GM12872 (cell line): Measurements from ENCODE around the gene CBY1.

ENCODE experiments used
- TF ChIP-seq, protein P1 (sequence below): IDR thresholded peaks from 3 replicates; pipeline ENCODE4 v1.5.1; 2011; ENCODE audit warnings: low read depth, mild to moderate bottlenecking, low read length, moderate library complexity; ENCODE audit not compliant: insufficient read depth

CBY1 gene

DNA sequence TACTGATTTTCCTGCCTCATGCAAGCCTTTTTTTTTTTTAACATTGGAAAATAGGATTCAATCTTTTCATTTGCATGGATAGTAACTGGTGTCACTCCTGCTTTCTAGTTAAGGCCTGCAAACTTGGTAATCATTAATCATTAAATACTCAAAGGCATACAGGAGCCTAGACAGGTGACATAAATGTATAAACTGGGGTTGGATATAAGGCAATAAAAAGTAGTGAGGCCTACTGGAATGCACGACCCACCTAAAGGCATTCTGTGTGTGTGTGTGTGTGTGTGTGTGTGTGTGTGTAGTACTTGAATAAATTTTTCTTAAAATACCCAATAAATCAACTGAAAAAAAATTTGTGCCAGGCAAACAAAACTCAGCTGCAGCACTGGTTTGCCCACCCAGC is 33.2 kb downstream of the CBY1 start:
- TF ChIP-seq, protein P1, sequence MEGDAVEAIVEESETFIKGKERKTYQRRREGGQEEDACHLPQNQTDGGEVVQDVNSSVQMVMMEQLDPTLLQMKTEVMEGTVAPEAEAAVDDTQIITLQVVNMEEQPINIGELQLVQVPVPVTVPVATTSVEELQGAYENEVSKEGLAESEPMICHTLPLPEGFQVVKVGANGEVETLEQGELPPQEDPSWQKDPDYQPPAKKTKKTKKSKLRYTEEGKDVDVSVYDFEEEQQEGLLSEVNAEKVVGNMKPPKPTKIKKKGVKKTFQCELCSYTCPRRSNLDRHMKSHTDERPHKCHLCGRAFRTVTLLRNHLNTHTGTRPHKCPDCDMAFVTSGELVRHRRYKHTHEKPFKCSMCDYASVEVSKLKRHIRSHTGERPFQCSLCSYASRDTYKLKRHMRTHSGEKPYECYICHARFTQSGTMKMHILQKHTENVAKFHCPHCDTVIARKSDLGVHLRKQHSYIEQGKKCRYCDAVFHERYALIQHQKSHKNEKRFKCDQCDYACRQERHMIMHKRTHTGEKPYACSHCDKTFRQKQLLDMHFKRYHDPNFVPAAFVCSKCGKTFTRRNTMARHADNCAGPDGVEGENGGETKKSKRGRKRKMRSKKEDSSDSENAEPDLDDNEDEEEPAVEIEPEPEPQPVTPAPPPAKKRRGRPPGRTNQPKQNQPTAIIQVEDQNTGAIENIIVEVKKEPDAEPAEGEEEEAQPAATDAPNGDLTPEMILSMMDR = no peak

DNA sequence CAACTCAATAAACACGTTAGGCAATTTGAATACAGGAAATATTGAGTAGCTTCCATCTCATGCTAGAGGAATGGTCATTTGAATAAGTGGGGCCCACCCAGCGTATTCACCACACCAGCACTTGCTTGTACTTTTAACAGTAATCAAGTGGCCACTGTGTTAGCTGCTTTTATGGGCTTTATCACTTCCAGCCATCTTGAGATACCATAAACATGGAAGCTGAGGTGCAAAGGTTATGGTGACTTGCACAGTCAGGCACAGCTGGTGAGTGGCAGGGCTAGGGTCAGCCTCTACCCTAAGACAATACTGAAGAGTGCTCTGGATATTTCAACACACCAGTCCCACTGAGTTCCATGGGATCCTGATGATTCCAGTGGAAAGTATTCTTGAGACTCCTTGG is 37.6 kb downstream of the CBY1 start:
- TF ChIP-seq, protein P1 = no peak

DNA sequence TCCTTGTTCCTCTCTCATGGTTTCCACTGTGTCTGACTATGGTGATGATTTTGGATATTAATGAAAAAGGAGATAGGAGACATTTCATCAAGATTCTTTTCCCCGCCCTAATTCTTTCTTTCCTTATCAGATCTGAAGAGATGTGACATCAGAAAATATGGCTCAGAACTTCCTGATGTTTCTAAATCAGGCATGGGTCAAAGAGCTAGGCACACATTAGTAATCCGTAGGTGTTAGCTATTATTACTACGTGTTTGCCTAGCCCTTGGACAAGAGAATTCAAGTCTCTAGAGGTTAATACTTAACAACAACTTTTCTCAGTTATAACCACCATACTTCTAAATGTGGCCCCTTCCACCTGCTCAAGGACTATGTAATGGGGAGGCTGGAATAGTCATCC is 38.5 kb downstream of the CBY1 start:
- TF ChIP-seq, protein P1 = no peak

DNA sequence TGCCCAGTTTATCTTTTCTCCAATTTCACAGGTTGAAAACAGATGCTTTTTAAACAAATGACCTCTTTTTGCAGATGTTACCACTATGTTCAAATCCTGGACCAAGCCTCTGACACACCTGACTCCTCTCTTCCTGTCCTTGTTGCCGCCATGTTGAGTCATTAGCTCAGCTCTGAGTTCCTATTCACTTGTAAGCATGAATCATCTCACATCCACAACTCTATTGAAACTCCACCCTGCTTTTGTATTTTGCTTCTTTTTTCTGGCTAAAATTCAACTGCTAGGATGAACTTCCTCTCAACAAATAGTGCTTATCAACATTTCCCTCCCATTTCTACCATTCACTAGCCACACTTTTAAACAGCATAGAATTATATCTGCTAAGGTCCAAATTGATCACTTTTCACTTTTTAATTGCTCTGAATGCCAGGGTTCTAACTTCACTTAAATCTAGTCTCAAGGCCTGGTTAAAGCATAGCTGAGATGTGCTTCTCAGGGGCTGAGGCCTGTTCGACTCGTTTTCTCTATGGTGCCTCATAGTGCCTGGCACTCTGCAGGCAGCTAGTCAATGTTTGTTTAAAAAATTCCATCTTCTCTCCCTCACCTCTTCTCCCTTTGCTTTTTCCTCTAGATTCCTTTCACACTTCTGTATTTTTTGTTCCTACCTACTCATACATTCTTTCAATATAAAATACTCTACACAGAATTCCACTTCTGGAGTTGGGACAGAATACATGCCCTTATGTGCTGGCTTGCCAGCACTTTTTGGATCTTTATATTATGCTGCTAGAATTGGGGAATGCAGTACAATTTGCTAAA is 40.4 kb downstream of the CBY1 start:
- TF ChIP-seq, protein P1 = no peak

DNA sequence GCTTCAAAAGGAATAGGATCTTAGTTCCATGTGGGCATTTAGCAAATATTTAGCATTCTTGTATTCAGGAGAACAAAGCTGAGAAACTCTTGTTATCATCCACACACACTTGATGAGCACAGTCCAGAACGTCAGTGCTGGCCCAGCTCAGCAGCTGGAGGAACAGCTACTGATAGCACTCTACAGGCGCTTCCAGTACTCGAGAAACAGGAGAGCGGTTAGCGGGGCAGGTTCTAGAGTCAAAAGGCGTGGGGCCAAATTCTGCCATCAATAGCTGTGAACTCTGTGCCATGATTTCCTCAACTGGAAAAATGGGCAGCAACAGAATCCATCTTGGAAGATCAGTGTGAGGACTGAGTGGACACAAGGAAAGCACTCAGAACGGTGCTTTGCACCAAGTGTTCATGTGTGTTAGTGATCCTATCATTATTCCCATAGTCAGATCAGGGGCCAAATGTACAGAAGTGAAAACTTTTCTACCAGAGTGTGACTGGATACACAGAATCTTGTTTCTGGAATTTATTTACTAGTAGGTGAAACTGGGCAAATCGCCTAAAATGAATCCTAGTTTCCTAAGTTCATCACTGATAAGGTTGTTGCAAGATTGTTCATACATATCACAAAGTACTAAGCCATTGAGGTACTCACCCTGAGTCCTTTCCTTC is 41.1 kb downstream of the CBY1 start:
- TF ChIP-seq, protein P1 = no peak

DNA sequence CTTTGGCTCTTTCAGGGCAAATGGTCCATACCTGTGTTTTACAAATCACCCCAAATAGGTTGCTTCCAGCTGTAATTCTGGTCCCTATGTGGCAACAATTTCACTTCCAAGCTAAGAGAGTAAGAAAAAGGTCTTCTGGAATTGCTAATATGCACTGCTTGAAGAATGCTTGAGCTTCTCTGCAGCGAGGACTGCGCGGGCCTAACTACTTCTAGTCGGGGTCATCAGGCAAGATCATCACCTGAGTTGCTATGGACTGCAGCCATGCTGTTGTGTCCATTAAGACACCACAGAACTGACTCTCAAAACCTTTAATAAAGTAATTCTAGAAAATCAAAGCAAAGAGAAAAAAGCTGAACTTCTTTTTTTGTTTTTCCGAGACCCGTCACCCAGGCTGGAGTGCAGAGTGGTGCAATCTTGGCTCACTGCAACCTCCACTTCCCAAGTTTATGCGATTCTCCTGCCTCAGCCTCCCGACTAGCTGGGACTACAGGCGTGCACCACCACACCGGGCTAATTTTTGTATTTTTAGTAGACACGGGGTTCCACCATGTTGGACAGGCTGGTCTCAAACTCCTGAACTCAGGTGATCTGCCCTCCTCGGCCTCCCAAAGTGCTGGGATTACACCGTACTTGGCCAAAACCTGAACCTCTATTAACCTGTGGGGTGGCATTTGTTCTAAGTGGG is 42.1 kb downstream of the CBY1 start:
- TF ChIP-seq, protein P1 = no peak

DNA sequence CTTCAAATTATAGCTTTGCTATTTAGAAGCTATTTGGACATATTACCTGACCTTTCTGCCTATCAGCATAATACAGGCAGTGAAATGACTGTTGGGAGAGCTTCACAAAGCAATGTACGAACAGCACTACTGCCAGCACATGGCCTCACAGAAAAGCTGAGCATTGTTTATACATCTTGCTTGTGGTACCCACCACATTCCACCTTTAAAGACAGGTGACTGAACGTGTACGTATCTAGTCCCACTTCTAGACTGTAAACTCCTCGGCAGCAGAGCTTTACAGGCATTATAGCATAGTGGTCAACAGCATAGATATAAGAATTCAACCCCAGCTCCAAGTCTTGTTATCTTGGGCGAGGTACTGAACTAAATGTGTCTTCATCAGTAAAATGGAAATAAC is 42.7 kb downstream of the CBY1 start:
- TF ChIP-seq, protein P1 = no peak
